Calu3 (cell line): ENCODE measurements around the gene CXCR4. TPM values are rescaled to one million over a fixed set of nuclear protein-coding genes. Genes with fewer than 3 reads are reported as not detected.

Experiments
- BruUV-seq: library from RNA; stranded (reverse); fragments of 400-500 nt; replicated peaks from 2 replicates; lab custom pipeline; 2021; lab: Mats Ljungman, UMichigan
- CTCF ChIA-PET: fragments of 300-600 bp; sonication (Branson Sonifier 250); formaldehyde crosslinking; loops from one replicate; lab custom pipeline; 2022; ENCODE audit warnings: antibody characterized with exemption; lab: Charles Lee
- DNase-seq: peaks from one replicate; pipeline ENCODE4 v3.0.0; 2022
- H3K27ac Mint-ChIP-seq: one replicate; pipeline ENCODE4 v1.8.0; 2022; ENCODE audit warnings: mixed read lengths; ENCODE audit not compliant: unreplicated experiment
- H3K27me3 Mint-ChIP-seq: one replicate; pipeline ENCODE4 v1.8.0; 2022; ENCODE audit warnings: mixed read lengths; ENCODE audit not compliant: unreplicated experiment
- H3K36me3 Mint-ChIP-seq: one replicate; pipeline ENCODE4 v1.8.0; 2022; ENCODE audit warnings: mild to moderate bottlenecking, moderate library complexity, mixed read lengths; ENCODE audit not compliant: insufficient read depth, unreplicated experiment
- H3K4me1 Mint-ChIP-seq: one replicate; pipeline ENCODE4 v1.8.0; 2022; ENCODE audit warnings: mild to moderate bottlenecking, low read depth, mixed read lengths; ENCODE audit not compliant: unreplicated experiment
- H3K4me3 Mint-ChIP-seq: one replicate; pipeline ENCODE4 v1.8.0; 2022; ENCODE audit warnings: mild to moderate bottlenecking, low read depth, moderate library complexity, mixed read lengths; ENCODE audit not compliant: unreplicated experiment
- H3K9me3 Mint-ChIP-seq: one replicate; pipeline ENCODE4 v1.8.0; 2022; ENCODE audit warnings: low read depth, mixed read lengths; ENCODE audit not compliant: unreplicated experiment
- CTCF ChIP-seq: fragments of 200-600 bp; IDR thresholded peaks from one replicate; pipeline ENCODE4 v1.8.0; 2022; ENCODE audit warnings: antibody characterized with exemption; ENCODE audit not compliant: unreplicated experiment
- intact Hi-C: fragments of 100-400 bp; cut with micrococcal nuclease; formaldehyde crosslinking; loops from one replicate; pipeline ENCODE4 v1.10.0; 2022; ENCODE audit not compliant: unreplicated experiment
- total RNA-seq: library from RNA; stranded (reverse); gene quantifications from 2 replicates; pipeline ENCODE4 v1.2.3, GENCODE V29; 2022

CXCR4 gene
- total RNA-seq, 1 experiment from 2014 or later: 16.7 TPM

- peaks cover 16% of the 10 kb centered on the region for H3K4me1 Mint-ChIP-seq
- peaks cover 7% of the 10 kb centered on the region for H3K27me3 Mint-ChIP-seq
- TF ChIP-seq CTCF: no peak
- no peak overlapping the region for H3K27ac Mint-ChIP-seq
- intact Hi-C loops: no loop called here
- no peak overlapping the region for H3K4me3 Mint-ChIP-seq
- CTCF ChIA-PET: no interaction called here
- no peak for DNase-seq
- no peaks in the 10 kb centered on the region for H3K36me3 Mint-ChIP-seq
- H3K9me3 Mint-ChIP-seq: no peaks in the 10 kb centered on the region
- no TSS peak for BruUV-seq
Measured at GRCh38 chr2:136143603-136144451, 25.9 kb upstream of the CXCR4 start.

GRCh38 chr2:136141510-136142149 is 23.7 kb upstream of the CXCR4 start:
- no peaks in the 10 kb centered on the region for H3K36me3 Mint-ChIP-seq
- DNase-seq: no peak
- BruUV-seq: no TSS peak
- no peak overlapping the region for H3K27ac Mint-ChIP-seq
- CTCF ChIA-PET: interaction anchor here (0.6 kb wide), 1 partner anchor 165 kb away, joined by 4 read pairs; no protein-coding TSS in a partner anchor
- no peaks in the 10 kb centered on the region for H3K27me3 Mint-ChIP-seq
- H3K4me3 Mint-ChIP-seq: no peak overlapping the region
- H3K9me3 Mint-ChIP-seq: no peaks in the 10 kb centered on the region
- intact Hi-C loops: no loop called here
- no peak for TF ChIP-seq CTCF
- peaks cover 38% of the 10 kb centered on the region for H3K4me1 Mint-ChIP-seq

- DNase-seq: no peak
- H3K27ac Mint-ChIP-seq: no peak overlapping the region
- H3K4me3 Mint-ChIP-seq: no peak overlapping the region
- no peaks in the 10 kb centered on the region for H3K27me3 Mint-ChIP-seq
- H3K36me3 Mint-ChIP-seq: no peaks in the 10 kb centered on the region
- no TSS peak for BruUV-seq
- H3K9me3 Mint-ChIP-seq: no peaks in the 10 kb centered on the region
- TF ChIP-seq CTCF: no peak
- H3K4me1 Mint-ChIP-seq: peaks cover 52% of the 10 kb centered on the region
- CTCF ChIA-PET: no interaction called here
- intact Hi-C loops: no loop called here
Measured at GRCh38 chr2:136139631-136140030, 21.7 kb upstream of the CXCR4 start.

GRCh38 chr2:136137982-136138381 is 20.0 kb upstream of the CXCR4 start:
- CTCF ChIA-PET: no interaction called here
- no peak for TF ChIP-seq CTCF
- no peaks in the 10 kb centered on the region for H3K9me3 Mint-ChIP-seq
- H3K27me3 Mint-ChIP-seq: no peaks in the 10 kb centered on the region
- no peaks in the 10 kb centered on the region for H3K36me3 Mint-ChIP-seq
- no TSS peak for BruUV-seq
- no peak for DNase-seq
- intact Hi-C loops: no loop called here
- H3K4me1 Mint-ChIP-seq: peaks cover 52% of the 10 kb centered on the region
- H3K27ac Mint-ChIP-seq: no peak overlapping the region
- no peak overlapping the region for H3K4me3 Mint-ChIP-seq
